ENCODE measurements around the gene SLC39A6.
A peak's percentile ranks its signal among the peaks of the same experiment; 100 is the strongest.
"Not testable (repeated sequence)": the region's sequence is repeated elsewhere in the genome, so short reads cannot be mapped to it uniquely, and the experiment has no call there.

The SLC39A6 gene

DNA sequence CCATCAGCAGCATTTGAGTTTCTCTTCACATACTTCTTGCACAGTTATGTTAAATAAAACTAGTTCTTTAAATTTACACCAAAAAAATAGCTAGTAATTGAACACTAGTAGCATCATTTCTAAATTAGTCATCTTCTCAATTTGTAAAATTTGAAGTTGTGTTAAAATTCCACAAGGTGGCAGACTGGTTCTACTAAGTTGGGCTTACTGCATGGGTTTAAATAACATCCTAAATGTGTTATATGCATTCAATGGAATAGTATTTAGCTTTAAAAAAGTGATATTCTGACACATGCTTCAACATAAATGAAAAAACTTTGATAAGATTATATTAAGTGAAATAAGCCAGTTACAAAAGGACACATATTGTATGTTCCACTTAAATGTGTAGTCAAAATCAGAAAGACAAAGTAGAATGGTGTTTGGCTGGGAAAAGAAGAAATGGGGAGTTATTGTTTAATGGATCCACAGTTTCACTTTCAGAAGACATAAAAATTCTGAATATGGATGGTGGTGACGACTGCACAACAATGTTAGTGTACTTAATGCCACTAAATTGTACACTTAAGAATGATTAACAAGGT is 33.1 kb downstream of the SLC39A6 start:
- peak; percentile 41 to 84 (median 68) for DNase-seq

DNA sequence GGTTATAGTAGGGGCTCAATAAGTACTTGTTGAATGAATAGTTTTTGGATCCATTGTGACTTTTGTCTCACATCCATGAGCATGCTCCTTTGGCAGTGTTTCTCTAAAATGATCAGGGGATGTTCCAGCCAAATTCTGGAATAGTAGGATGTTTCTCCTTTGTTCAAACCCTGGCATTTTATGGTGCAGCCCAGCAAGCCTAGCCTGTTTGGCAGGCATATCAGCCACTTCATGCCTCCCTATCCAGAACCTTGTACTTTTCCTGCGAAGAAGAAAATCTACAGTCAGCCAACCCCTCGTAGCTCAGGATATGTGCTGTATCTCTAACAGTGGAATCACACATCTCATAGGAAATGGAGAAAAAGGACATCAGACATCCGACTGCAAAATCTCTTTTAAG is 34.7 kb downstream of the SLC39A6 start:
- no peak for DNase-seq

DNA sequence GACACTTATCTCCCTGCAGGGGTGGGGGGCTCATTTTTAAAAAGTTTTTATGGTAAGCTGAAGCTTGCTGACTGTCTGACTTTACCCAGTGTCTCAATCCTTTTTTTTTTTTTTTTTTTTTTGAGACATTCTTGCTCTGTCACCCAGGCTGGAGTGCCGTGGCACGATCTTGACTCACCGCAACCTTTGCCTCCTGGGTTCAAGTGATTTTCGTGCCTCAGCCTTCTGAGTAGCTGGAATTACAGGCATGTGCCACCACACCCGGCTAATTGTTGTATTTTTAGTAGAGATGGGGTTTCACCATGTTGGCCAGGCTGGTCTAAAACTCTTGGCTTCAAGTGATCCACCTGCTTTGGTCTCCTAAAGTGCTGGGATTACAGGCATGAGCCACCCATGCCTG is 37.0 kb downstream of the SLC39A6 start:
- DNase-seq: not testable (repeated sequence)

DNA sequence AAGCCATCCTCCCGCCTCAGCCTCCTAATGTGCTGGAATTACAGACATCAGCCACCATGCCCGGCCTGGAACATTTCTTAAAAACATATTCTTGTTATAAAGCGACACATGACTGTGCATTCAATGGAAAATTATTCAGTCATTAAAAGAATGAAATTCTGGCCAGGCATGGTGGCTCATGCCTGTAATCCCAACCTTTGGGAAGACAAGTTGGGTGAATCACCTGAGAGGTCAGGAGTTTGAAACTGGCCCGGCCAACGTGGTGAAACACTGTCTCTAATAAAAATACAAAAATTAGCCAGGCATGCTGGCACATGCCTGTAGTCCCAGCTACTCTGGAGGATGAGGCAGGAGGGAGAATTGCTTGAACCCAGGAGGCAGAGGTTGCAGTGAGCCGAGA is 40.1 kb downstream of the SLC39A6 start:
- no peak for DNase-seq

GRCh38 chr18:36088256-36088655 is 40.9 kb downstream of the SLC39A6 start:
- no peak for DNase-seq

DNA sequence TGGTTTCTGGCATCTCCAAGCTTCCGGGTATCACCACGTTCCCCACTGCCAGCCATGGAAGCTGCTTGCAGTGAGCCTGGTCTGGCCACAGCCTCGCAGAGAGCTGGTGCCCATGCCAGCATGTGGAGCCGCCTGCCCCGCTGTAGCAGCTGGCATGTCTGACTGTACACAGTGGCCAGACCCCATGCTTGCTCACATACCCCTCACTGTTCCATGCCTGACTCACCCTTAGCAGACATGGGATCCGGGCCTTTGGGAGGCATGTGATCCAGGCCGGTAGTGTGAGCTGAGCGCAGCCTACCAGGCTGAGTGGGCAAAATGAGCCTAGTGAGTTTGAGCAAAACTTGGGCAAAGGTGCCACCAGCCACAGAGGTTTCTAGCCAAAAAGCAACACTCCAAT is 43.0 kb downstream of the SLC39A6 start:
- no peak for DNase-seq

- DNase-seq: no peak
These were observed 43.9 kb downstream of the SLC39A6 start for GRCh38 chr18:36085195-36085594.

DNA sequence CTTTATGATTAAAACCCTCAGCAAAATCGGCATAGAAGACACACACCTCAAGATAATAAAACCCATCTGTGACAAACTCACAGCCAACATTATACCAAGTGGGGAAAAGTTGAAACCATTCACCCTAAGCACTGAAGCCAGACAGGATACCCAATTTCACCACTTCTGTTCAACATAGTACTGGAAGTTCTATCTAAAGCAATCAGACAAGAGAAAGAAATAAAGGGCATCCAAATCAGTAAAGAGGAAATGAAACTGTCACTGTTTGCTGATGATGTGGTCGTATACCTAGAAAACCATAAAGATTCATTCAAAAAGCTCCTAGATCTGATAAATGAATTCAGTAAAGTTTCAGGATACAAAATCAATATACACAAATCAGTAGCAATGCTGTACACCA is 45.4 kb downstream of the SLC39A6 start:
- DNase-seq: no peak

DNA sequence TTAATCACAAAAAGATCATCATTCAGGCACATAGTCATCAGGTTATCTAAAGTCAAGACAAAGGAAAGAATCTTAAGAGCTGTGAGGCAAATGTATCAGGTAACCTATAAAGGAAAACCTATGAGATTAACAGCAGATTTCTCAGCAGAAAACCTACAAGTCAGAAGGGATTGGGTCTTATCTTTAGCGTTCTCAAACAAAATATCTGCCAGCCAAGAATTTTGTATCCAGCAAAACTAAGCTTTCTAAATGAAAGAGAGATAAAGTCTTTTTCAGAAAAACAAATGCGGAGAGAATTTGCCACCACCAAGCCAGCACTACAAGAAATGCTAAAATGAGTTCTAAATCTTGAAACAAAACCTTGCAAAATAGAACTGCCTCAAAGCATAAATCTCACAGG is 48.0 kb downstream of the SLC39A6 start:
- DNase-seq: not testable (repeated sequence)

DNA sequence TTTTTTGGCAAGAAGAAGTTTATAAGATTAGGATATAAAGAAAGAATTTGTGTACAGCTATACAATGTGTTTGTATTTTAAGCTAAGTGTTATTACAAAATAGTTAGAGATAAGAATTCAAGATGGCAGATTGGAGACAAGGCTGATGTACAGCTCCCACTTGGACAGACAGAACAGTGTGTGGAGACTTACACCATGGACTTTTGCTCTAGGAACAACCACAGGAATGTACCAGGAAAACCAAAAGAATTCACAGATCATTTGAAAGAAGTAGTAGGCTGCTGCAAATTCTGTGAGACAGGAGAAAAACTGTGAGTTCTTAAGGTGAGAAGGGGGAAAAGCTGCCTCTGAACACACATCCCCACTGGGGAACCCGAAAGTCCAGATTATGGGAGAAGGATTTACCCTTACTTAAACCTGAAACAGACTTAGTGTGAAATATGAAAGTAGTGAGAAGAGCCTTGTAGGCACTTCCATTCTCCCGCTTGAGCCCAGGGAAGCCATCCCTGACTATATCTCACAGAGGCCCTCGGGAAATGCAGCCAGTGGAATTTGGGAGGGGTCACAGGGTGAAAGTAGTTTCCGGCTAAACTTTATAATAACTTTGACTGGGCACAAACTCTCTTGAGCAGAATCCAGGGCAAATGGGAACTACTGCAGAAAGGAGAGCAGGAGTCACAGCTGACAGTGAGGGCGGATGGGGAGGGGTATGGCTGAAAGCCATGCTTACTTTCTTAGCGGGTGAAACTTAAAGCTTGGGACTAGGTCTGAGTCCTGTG is 50.2 kb downstream of the SLC39A6 start:
- no peak for DNase-seq

GRCh38 chr18:36077764-36078163 is 51.4 kb downstream of the SLC39A6 start:
- DNase-seq: not testable (repeated sequence)

DNA sequence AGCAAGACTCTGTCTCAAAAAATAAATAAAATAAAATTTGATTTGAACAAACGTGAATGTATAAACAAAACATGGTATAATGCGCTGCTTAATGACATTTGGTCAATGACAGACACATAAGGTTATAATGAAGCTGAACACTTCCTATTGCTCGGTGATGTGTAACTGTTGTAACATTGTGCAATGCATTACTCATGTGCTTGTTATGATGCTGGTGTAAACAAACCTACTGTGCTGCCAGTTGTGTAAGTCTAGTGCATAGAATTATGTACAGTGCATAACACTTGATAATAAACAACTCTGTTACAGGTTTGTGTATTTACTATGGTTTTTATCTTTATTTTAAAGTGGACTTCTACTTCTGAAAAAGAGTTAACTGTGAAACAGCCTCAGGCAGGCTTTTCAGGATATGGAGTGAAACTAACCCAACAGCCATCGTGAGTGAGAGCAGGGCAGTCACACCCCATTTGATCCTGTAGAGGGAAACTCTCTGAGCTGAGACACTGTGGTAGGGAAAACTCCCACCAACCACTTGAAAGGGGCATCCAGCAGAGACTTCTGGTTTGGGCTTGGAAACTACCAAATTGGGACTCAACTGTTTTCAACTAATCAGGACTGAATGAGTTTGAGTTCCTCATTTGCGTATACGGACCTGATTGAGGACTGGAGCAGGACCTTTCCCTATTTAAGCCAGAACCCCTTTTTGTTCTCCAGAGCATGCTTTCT is 53.1 kb downstream of the SLC39A6 start:
- peak; percentile 27 to 87 (median 68) for DNase-seq

DNA sequence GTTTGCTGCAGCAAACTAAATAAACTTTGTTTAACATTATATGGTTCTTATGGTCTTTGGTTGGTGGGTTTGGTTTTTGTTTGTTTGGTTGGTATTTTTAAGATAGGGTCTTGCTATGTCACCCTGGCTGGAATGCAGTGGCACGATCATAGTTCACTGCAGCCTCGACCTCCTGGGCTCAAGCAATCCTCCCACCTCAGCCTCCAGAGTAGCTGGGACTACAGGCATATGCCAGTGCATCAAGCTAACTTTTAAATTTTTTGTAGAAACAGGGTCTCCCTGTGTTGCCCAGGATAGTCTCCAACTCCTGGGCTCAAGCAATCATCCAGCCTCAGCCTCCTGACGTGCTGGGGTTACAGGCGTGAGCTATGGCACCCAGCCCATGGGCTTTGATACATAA is 54.7 kb downstream of the SLC39A6 start:
- no peak for DNase-seq

DNA sequence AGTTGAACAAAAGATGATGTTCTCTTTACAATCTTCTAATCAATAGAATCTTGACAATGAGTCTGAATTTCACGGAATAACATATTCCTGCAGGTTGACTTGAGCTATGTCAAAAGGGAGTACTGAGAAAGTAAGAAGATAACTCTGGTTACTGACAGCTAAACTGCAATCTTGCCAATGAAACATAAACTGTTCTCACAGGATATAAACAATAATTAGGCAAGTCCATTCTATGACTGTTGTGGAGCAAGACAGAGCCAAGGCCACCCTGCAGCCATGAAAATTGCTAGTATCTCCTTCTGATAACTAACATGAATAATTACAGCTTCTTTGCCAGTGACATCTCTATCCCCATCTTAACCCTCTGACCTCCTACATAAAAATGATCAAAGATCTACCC is 55.5 kb downstream of the SLC39A6 start:
- DNase-seq: no peak

GRCh38 chr18:36072406-36072805 is 56.7 kb downstream of the SLC39A6 start:
- not testable (repeated sequence) for DNase-seq

DNA sequence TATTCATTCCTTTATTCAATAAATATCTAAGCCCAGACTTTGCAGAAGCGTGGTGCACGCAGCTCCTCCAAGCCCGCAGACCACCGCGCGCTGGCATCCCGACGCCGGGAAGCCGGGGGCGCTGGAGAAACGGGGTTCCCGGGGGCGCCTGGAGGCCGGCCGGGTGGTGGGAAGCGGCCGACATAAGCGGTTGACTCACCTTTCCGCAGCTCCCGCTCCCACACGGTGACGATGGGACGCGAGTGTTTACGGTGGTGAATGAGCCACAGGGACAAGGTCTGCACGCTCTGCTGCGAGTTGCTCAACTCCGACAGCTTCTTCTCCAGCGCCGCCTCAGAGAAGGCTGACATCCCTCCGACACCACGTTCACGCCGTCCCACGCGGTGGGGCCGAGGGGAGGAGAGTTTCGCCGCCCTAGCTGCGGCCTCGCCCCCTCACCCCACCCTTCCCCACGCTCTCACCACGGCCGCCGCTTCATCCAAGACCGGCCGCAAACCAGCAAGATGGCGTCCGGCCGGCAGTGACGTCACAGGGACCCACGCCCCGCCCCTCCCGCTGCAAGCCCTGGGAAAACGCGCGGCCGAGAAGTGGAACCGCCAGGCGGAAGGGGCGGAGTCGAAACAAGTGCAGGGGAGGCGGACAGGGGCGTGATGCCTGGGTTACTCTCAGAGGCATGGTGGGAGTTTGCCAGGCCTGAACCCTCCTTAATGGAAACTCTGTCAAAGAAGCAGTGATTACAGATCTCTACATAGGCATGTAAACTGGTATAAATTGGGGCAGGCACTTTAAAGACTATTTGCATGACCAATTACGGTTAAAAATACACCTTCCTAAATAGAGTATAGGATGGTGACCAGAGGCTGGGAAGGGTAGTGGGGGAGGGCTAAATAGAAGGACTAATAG is 61.8 kb downstream of the SLC39A6 start, which contains the start of gene RPRD1A:
RPRD1A (minus strand) TSS at position 505 of the 903 bp plus-strand sequence; CDS start at position 350, 155 bp downstream.
- DNase-seq: peak; percentile 97 to 99 (median 98)

DNA sequence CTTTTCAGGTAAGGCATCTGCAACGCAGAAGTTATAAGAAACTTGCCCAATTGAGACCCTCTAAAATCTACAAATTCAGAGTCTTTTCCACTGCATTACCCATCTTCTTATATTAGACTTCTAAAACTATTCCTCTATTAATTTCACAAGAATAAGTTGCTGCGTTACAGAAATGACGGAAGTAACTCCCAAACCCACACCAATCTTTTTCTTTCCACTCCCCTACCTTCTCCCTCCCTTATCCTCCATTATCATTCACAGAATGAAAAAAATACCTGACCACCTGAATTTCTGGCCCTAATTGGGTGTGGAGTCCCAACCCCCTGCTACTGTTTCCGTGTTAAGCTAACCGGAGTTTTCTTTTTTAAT is 62.5 kb downstream of the SLC39A6 start:
- peak in 2 of 4 experiments; percentile 44 to 48 for DNase-seq

DNA sequence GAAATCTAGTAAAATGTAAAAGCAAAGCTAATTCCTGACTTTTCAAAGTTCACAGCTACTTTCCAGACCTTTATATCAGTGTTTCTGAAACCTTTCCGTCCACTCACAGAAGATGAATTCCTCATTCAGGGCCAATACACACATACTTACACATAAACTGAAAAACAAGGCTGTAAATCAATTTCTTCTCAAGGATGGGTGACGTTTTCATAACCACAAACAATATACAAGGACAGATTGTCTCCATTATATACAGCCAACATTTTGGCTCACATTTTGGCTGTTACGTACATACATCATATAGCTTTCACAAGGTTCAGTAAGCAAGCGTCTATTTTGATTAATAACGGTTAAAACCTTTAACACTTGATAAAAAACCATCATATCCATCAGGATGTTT is 63.1 kb downstream of the SLC39A6 start:
- DNase-seq: peak in 1 of 4 experiments; percentile 17

GRCh38 chr18:36064809-36065079 is 64.4 kb downstream of the SLC39A6 start:
- not testable (repeated sequence) for DNase-seq

- no peak for DNase-seq
These were observed 64.9 kb downstream of the SLC39A6 start for GRCh38 chr18:36064027-36064808.

DNA sequence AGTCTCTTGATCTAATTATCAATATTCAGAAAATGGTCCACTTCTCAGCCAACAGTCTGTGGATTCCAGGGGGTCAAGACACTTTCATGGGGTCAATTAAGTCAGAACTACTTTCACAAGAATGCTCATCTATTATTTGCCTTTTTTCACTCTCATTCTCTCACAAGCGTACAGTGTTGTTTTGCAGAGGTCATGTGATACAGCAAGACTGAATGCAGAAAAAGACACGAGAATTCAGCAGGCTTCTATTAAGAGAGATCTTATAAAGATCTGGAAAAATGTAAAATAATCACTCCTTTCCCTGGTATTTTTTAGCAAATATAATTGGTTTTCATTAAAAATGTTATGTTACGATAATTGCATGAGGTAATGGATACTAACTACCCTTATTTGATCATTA is 70.5 kb downstream of the SLC39A6 start:
- no peak for DNase-seq
